H1 (cell line): ENCODE results near the gene POU5F1. TPM values are rescaled to one million over a fixed set of nuclear protein-coding genes. Genes with fewer than 3 reads are reported as not detected.

Experiments
- CTCF ChIA-PET: fragments of 300-600 bp; sonication (Branson Sonifier 250); formaldehyde crosslinking; loops from one replicate; lab custom pipeline; 2021; ENCODE audit not compliant: partially characterized antibody; lab: Charles Lee
- POLR2A ChIA-PET: fragments of 300-600 bp; sonication (Branson Sonifier 250); formaldehyde crosslinking; loops from one replicate; lab custom pipeline; 2021; ENCODE audit warnings: inconsistent platforms; ENCODE audit not compliant: partially characterized antibody; lab: Charles Lee
- DNase-seq, 2 experiments: peaks; one replicate each; pipeline versions ENCODE4 v3.0.0 to v3.0.0-alpha.2; 2010 to 2022; ENCODE audit warnings: low spot score in 2 of 2, low read depth in 1 of 2, mixed read lengths in 1 of 2
- FAIRE-seq: peaks from 2 replicates; lab custom pipeline; 2011; peaks lifted over from hg19 to GRCh38; lab: Jason Lieb, UNC
- H2AFZ ChIP-seq: 2 replicates; pipeline ENCODE4 v1.8.1; 2012; ENCODE audit warnings: low read length, inconsistent platforms
- H2AK5ac ChIP-seq: 2 replicates; pipeline ENCODE4 v1.6.1; 2013; ENCODE audit warnings: low read depth, low read length
- H2BK120ac ChIP-seq: replicated peaks from 2 replicates; pipeline ENCODE3; 2013; ENCODE audit warnings: low read depth, low read length, inconsistent platforms
- H2BK12ac ChIP-seq: 2 replicates; pipeline ENCODE4 v1.6.1; 2013; ENCODE audit warnings: low read depth, low read length
- H2BK15ac ChIP-seq: 2 replicates; pipeline ENCODE4 v1.6.1; 2013; ENCODE audit warnings: low read length
- H2BK20ac ChIP-seq: 2 replicates; pipeline ENCODE4 v1.6.1; 2013; ENCODE audit warnings: low read length
- H2BK5ac ChIP-seq: 2 replicates; pipeline ENCODE4 v1.6.1; 2013; ENCODE audit warnings: low read depth, low read length
- H3K14ac ChIP-seq: 2 replicates; pipeline ENCODE4 v1.6.1; 2013; ENCODE audit warnings: inconsistent platforms; ENCODE audit not compliant: insufficient read length
- H3K18ac ChIP-seq: 2 replicates; pipeline ENCODE4 v1.6.1; 2013; ENCODE audit warnings: low read length; ENCODE audit errors: extremely low read depth
- H3K23ac ChIP-seq: 2 replicates; pipeline ENCODE4 v1.6.1; 2013; ENCODE audit warnings: inconsistent platforms; ENCODE audit not compliant: insufficient read length
- H3K23me2 ChIP-seq: 2 replicates; pipeline ENCODE4 v1.6.1; 2013; ENCODE audit warnings: low read depth, low read length
- H3K27ac ChIP-seq: 2 replicates; pipeline ENCODE4 v1.6.1; 2011; ENCODE audit warnings: low read depth, low read length, inconsistent platforms
- H3K27me3 ChIP-seq, 4 experiments: replicated peaks in 1 of 4; 1 replicate in 1 of 4; 2 replicates in 3 of 4; pipeline versions ENCODE4 v1.6.1 to v1.8.1; 2011 to 2013; ENCODE audit warnings: low read length in 3 of 4, mild to moderate bottlenecking in 3 of 4, inconsistent platforms in 2 of 4, mixed read lengths in 2 of 4, moderate library complexity in 1 of 4; ENCODE audit not compliant: control insufficient read depth in 3 of 4, insufficient read depth in 3 of 4; ENCODE audit errors: extremely low read depth in 1 of 4
- H3K36me3 ChIP-seq, 4 experiments: 2 replicates each; pipeline versions ENCODE4 v1.6.1 to v1.8.1; 2011 to 2013; ENCODE audit warnings: mild to moderate bottlenecking in 4 of 4, low read length in 3 of 4, moderate library complexity in 2 of 4, control low read depth in 1 of 4, inconsistent platforms in 1 of 4; ENCODE audit not compliant: insufficient read depth in 4 of 4, control insufficient read depth in 2 of 4
- H3K4ac ChIP-seq: replicated peaks from 2 replicates; pipeline ENCODE3; 2013; ENCODE audit warnings: low read length, low read depth, mixed read lengths, inconsistent platforms; ENCODE audit not compliant: insufficient read length
- H3K4me1 ChIP-seq, 4 experiments: replicated peaks in 1 of 4; 1 replicate in 1 of 4; 2 replicates in 3 of 4; pipeline versions ENCODE4 v1.6.1 to v1.8.1; 2011 to 2013; ENCODE audit warnings: low read length in 3 of 4, inconsistent platforms in 2 of 4, mixed read lengths in 1 of 4; ENCODE audit not compliant: insufficient read depth in 4 of 4, control insufficient read depth in 3 of 4
- H3K4me2 ChIP-seq, 2 experiments: 2 replicates each; pipeline versions ENCODE4 v1.6.1 to v1.8.1; 2011 to 2013; ENCODE audit warnings: low read depth in 2 of 2, low read length in 2 of 2, control low read depth in 1 of 2, inconsistent platforms in 1 of 2, mild to moderate bottlenecking in 1 of 2; ENCODE audit not compliant: insufficient read depth in 1 of 2
- H3K4me3 ChIP-seq, 4 experiments: fragments of 200-600, 300-600 bp in 1 of 4; sonication (generic), shearing (Covaris generic), sonication (Bioruptor Twin) in 1 of 4; 2 replicates each; pipeline versions ENCODE4 v1.5.1 to v1.8.1; 2011 to 2016; ENCODE audit warnings: low read length in 4 of 4, low read depth in 3 of 4, control low read depth in 2 of 4, inconsistent platforms in 2 of 4, mild to moderate bottlenecking in 2 of 4, mixed read lengths in 1 of 4, moderate library complexity in 1 of 4; ENCODE audit not compliant: insufficient read depth in 2 of 4; ENCODE audit errors: extremely low read depth in 1 of 4
- H3K56ac ChIP-seq: replicated peaks from 2 replicates; pipeline ENCODE3; 2013; ENCODE audit warnings: low read depth, mild to moderate bottlenecking, mixed read lengths, low read length, inconsistent platforms; ENCODE audit not compliant: insufficient read length
- H3K79me1 ChIP-seq: 2 replicates; pipeline ENCODE4 v1.6.1; 2013; ENCODE audit warnings: low read depth, low read length, control low read depth
- H3K79me2 ChIP-seq, 2 experiments: 2 replicates each; pipeline versions ENCODE4 v1.6.1 to v1.8.1; 2012 to 2013; ENCODE audit warnings: low read length in 2 of 2, mild to moderate bottlenecking in 2 of 2, inconsistent platforms in 1 of 2; ENCODE audit not compliant: insufficient read depth in 2 of 2, control insufficient read depth in 1 of 2
- H3K9ac ChIP-seq, 4 experiments: replicated peaks in 1 of 4; 1 replicate in 1 of 4; 2 replicates in 3 of 4; pipeline versions ENCODE4 v1.6.1 to v1.8.1; 2011 to 2013; ENCODE audit warnings: low read depth in 3 of 4, low read length in 3 of 4, control low read depth in 2 of 4, mild to moderate bottlenecking in 2 of 4, moderate library complexity in 2 of 4, inconsistent platforms in 1 of 4; ENCODE audit errors: extremely low read depth in 1 of 4
- H3K9me3 ChIP-seq, 2 experiments: 2 replicates each; pipeline versions ENCODE4 v1.6.1 to v1.8.1; 2012 to 2013; ENCODE audit warnings: mild to moderate bottlenecking in 2 of 2, moderate library complexity in 2 of 2, control low read depth in 1 of 2, inconsistent platforms in 1 of 2, low read depth in 1 of 2, low read length in 1 of 2, mixed read lengths in 1 of 2; ENCODE audit not compliant: insufficient read depth in 2 of 2
- H4K20me1 ChIP-seq, 2 experiments: replicated peaks in 1 of 2; 2 replicates each; pipeline versions ENCODE3 to v1.8.1; 2011 to 2013; ENCODE audit warnings: inconsistent platforms in 2 of 2, low read length in 2 of 2, mild to moderate bottlenecking in 1 of 2; ENCODE audit not compliant: insufficient read depth in 2 of 2, control insufficient read depth in 1 of 2
- H4K5ac ChIP-seq: 2 replicates; pipeline ENCODE4 v1.6.1; 2013; ENCODE audit warnings: low read length, low read depth, mixed read lengths, inconsistent platforms; ENCODE audit not compliant: insufficient read length
- H4K8ac ChIP-seq: 2 replicates; pipeline ENCODE4 v1.8.0; 2013; ENCODE audit warnings: mild to moderate bottlenecking, moderate library complexity, low read length, inconsistent platforms; ENCODE audit not compliant: insufficient read depth; ENCODE audit errors: extremely low read depth
- H4K91ac ChIP-seq: replicated peaks from 2 replicates; pipeline ENCODE3; 2013; ENCODE audit warnings: low read length, mixed read lengths, inconsistent platforms; ENCODE audit not compliant: insufficient read length
- ATF3 ChIP-seq: IDR thresholded peaks from 2 replicates; pipeline ENCODE4 v1.6.1; 2011; ENCODE audit warnings: low read depth, mild to moderate bottlenecking, low read length; ENCODE audit not compliant: insufficient read depth
- BACH1 ChIP-seq: IDR thresholded peaks from 2 replicates; pipeline ENCODE4 v1.6.1; 2012; ENCODE audit warnings: low read length, improper control_type of control experiment
- CTCF ChIP-seq, 3 experiments: IDR thresholded peaks; 1 replicate in 2 of 3; 2 replicates in 1 of 3; pipeline versions ENCODE4 v1.5.1 to v1.6.1; 2011; ENCODE audit warnings: low read length in 3 of 3, mild to moderate bottlenecking in 3 of 3, inconsistent platforms in 2 of 3, low read depth in 1 of 3, moderate library complexity in 1 of 3; ENCODE audit not compliant: insufficient read depth in 1 of 3; ENCODE audit errors: control extremely low read depth in 1 of 3
- HDAC2 ChIP-seq, 2 experiments: fragments of 300-600 bp in 1 of 2; sonication (generic) in 1 of 2; IDR thresholded peaks; 2 replicates each; pipeline ENCODE4 v1.6.1; 2011 to 2012; ENCODE audit warnings: low read depth in 2 of 2, low read length in 2 of 2, mild to moderate bottlenecking in 2 of 2, moderate library complexity in 2 of 2, borderline replicate concordance in 1 of 2, inconsistent platforms in 1 of 2
- JUN ChIP-seq: IDR thresholded peaks from 2 replicates; pipeline ENCODE4 v1.6.1; 2011; ENCODE audit warnings: low read depth, mild to moderate bottlenecking, improper control_type of control experiment, low read length
- SIRT6 ChIP-seq: IDR thresholded peaks from one replicate; pipeline ENCODE4 v1.7.1; 2012; ENCODE audit warnings: low read length, inconsistent platforms
- TAF7 ChIP-seq: optimal IDR thresholded peaks from 2 replicates; pipeline ENCODE3; 2011; ENCODE audit warnings: low read depth, mild to moderate bottlenecking, inconsistent platforms, low read length, moderate library complexity, borderline replicate concordance
- TBP ChIP-seq: IDR thresholded peaks from 2 replicates; pipeline ENCODE4 v1.6.1; 2011; ENCODE audit warnings: low read depth, low read length, improper control_type of control experiment
- WGBS, 2 experiments: shearing (Covaris generic) in 1 of 2; methylation state at CpG; one replicate each; pipeline versions ENCODE4 v1.1.6 to v1.1.7; 2013 to 2015; ENCODE audit warnings: low lambda C conversion rate in 2 of 2, mixed read lengths in 2 of 2, inconsistent platforms in 1 of 2, low coverage in 1 of 2, missing lambda C conversion rate in 1 of 2; ENCODE audit not compliant: insufficient replicate concordance in 2 of 2, insufficient coverage in 1 of 2, insufficient read length in 1 of 2; ENCODE audit errors: extremely low coverage in 1 of 2, missing lambda C conversion rate in 1 of 2; 5-methylcytosine and 5-hydroxymethylcytosine counted together
- polyA plus RNA-seq, 7 experiments: library from polyadenylated mRNA; depleted of rRNA in 3 of 7; stranded (reverse) in 5 of 7; unstranded in 2 of 7; fragments of >200 nt in 5 of 7; fragments of 200-250 nt in 2 of 7; gene quantifications; 1 replicate in 5 of 7; 2 replicates in 1 of 7; 4 replicates in 1 of 7; pipeline versions ENCODE4 v1.2.1 to v1.2.3, GENCODE V29; 2011 to 2013; ENCODE audit warnings: missing spikeins in 2 of 7, mixed read lengths in 2 of 7
- total RNA-seq: library from RNA; stranded (reverse); fragmentation: NEBNext Ultra II Directional; extraction: Animal tissue kit (Norgen Biotek cat#: 25700); gene quantifications from 2 replicates; pipeline ENCODE4 v1.2.1, GENCODE V29; 2021

POU5F1 gene
- total and polyA plus RNA-seq, 2 of the 8 experiments (the other 6 are each of a cell fraction or from before 2014, with no cell fraction given), result 2,437 to 2,526 TPM

- Histone ChIP-seq H3K18ac (no peak overlapping the region), H3K4ac (no peak overlapping the region), H3K27ac (no peak overlapping the region), H2BK20ac (no peak overlapping the region), H3K4me3 (no peak overlapping the region), H3K4me1 (peaks cover 3 to 15% (median 11%) of the 10 kb centered on the region in 4 experiments), H4K20me1 (no peaks in the 10 kb centered on the region), H4K5ac (no peak overlapping the region), H2AFZ (no peak overlapping the region), H3K14ac (no peak overlapping the region), H3K9me3 (no peaks in the 10 kb centered on the region), H4K91ac (no peak overlapping the region), H3K36me3 (no peaks in the 10 kb centered on the region), H3K23me2 (no peaks in the 10 kb centered on the region), H3K79me2 (no peaks in the 10 kb centered on the region), H3K79me1 (no peaks in the 10 kb centered on the region), H2AK5ac (no peak overlapping the region), H2BK15ac (no peak overlapping the region), H4K8ac (no peak overlapping the region), H2BK120ac (no peak overlapping the region), H2BK5ac (no peak overlapping the region), H3K27me3 (0 out of 7 replicates have a peak, but pooled peaks cover 0 to 2% (median 0%) of the 10 kb centered on the region in 4 experiments), H3K23ac (no peak overlapping the region), H3K9ac (no peak overlapping the region), H3K4me2 (no peak overlapping the region), H3K56ac (no peak overlapping the region), H2BK12ac (no peak overlapping the region)
- ChIA-PET CTCF (interaction anchor here (0.6 to 16.4 kb wide), 7 partner anchors 5 to 680 kb away, joined by 3 to 187 read pairs (median 94); partner anchors contain the start of genes C6orf15, PSORS1C1 and PSORS1C2), POLR2A (interaction anchor here (68.5 kb wide), 1 partner anchor 33 kb away, joined by 2251 read pairs; the partner anchor contains the start of genes CCHCR1, POU5F1, PSORS1C2 and TCF19)
- 86% methylated on average over 10 of the region's 10 CpGs; no CpG with 5 or more reads in 1 of the 2 experiments for WGBS, 2 experiments
- no peak for DNase-seq
- no peak for FAIRE-seq
- TF ChIP-seq BACH1 (no peak), HDAC2 (IDR thresholded peaks at IDR 0.05; ENCODE audit: borderline replicate concordance in 1 of 2, low read depth in 2 of 2, low read length in 2 of 2) (no peak), SIRT6 (no peak), TBP (no peak), TAF7 (no peak), CTCF (IDR thresholded peaks at IDR 0.05; ENCODE audit: control extremely low read depth in 1 of 3, insufficient read depth in 1 of 3, low read depth in 1 of 3, low read length in 3 of 3) (no peak), JUN (no peak), ATF3 (no peak)
These were observed 34.8 kb downstream of the POU5F1 start for GRCh38 chr6:31135710-31136109.
